Measurements from ENCODE around the gene PIN4.

DNA sequence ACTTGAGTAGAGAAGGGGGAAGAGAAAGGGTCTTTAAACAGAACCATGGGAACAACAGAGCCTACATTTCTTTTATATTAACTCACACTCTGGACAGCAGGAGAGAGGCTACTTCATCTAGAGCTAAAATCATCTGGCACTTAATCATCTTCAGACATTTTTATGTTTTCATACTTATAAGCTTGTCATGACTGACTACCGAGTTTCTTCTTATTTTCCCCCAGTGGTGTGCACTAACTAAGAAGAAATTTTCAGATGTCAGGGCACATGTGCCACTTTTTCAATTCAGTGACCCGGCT is 38.0 kb upstream of the PIN4 start:
- TF ChIP-seq EZH2 (IDR thresholded peaks at IDR 0.05; ENCODE audit: borderline replicate concordance, insufficient read depth, low read length, poor library complexity, severe bottlenecking), result no peak
- TF ChIP-seq RAD21 (conservative IDR thresholded peaks at IDR 0.05), result no peak
- TF ChIP-seq, protein P1, sequence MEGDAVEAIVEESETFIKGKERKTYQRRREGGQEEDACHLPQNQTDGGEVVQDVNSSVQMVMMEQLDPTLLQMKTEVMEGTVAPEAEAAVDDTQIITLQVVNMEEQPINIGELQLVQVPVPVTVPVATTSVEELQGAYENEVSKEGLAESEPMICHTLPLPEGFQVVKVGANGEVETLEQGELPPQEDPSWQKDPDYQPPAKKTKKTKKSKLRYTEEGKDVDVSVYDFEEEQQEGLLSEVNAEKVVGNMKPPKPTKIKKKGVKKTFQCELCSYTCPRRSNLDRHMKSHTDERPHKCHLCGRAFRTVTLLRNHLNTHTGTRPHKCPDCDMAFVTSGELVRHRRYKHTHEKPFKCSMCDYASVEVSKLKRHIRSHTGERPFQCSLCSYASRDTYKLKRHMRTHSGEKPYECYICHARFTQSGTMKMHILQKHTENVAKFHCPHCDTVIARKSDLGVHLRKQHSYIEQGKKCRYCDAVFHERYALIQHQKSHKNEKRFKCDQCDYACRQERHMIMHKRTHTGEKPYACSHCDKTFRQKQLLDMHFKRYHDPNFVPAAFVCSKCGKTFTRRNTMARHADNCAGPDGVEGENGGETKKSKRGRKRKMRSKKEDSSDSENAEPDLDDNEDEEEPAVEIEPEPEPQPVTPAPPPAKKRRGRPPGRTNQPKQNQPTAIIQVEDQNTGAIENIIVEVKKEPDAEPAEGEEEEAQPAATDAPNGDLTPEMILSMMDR (IDR thresholded peaks at IDR 0.05; ENCODE audit: poor library complexity, severe bottlenecking), result no peak
- TF ChIP-seq SMC3 (conservative IDR thresholded peaks at IDR 0.05; ENCODE audit: poor library complexity), result no peak
